HG03460 (cell line): Measurements from ENCODE around the gene CCDC24.

ENCODE experiments used
- ATAC-seq: cut with Tn5 transposase; IDR thresholded peaks from one replicate; pipeline ENCODE4 v1.9.1; 2021; ENCODE audit not compliant: unreplicated experiment

Gene CCDC24

DNA sequence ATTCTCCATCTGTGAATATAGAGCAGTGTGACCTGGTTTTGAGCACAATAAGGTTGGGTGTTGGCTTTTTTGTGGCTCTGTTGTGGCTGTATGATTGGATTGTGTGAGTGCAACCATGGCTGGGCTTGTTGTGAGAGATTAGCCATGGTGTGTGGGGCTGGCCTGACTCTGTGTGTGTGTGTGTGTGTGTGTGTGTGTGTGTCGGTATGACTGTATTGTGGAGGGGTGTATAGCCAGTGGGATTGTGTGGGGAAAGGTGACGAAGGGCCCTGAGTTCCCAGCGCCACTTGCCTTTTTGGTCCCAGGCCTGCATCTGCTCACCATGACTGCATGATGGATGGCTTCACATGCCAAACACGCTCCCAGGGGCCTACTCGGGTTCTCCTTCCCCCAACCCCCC, 45.8 kb downstream of the CCDC24 start:
- ATAC-seq, result no peak

DNA sequence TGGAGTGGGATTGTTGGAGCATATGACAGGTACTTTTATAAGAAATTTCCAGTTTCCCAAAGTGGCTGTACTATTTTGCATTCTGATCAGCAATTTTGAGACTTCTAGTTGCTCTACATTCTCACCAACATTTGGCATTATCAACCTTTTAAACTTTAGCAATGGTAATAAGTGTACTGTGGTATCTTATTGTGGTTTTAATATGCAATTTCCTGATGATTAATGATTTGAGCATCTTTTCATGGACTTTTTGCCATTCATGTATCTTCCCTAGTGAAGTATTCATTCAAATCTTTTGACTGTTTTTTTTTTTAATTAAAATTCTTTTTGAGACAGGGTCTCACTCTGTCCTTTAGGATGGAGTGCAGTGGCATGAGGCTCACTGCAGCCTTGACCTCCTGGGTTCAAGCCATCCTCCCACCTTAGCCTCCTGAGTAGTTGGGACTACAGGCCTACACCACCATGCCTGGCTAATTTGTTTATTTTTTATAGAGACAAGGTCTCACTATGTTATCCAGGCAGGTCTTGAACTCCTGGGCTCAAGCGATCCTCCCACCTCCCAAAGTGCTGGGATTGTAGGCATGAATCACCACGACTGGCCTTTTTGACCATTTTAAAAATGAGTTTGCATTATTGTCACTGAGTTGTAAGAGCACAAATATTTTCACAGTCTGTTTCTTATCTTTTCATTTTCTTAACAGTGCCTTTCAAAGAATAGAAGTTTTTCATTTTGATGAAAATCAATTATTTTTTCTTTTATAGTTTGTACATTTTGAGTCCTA, 47.7 kb downstream of the CCDC24 start:
- no peak for ATAC-seq

DNA sequence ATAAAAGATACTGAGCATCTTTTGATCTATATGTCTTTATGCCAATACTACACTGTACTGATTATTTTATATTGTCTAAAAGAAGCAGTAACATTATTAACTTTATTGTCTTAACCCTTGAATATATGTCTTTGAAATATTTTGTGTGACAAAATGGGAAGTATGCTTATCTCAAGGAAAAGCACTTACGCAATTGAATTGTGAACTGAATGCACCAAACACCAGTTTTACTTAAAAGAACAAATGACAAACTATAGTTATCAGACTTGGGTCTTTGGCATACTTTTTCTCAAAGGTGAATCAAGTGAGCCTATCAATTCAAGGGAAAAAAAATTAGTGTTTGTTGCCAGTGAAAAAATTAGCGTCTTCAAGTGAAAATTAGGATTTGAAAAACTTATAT, 49.0 kb downstream of the CCDC24 start:
- no peak for ATAC-seq

DNA sequence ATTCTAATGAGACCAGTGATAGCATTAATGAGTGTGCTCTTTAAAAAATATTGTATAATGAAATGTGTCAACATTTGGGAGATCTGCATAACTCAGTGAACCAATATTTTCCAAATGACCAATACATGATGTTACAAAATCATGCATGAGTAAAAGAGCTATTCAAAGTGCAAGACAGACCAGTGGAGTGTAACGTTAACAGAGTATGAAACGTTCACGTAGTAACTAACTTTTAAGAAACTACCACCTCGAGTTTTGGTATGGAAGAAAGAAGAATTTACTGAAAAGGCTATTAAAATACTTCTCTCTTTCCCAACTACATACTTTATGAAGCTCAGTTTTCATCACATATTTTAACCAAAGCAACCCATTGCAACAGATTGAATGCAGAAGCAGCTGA, 49.4 kb downstream of the CCDC24 start:
- no peak for ATAC-seq

DNA sequence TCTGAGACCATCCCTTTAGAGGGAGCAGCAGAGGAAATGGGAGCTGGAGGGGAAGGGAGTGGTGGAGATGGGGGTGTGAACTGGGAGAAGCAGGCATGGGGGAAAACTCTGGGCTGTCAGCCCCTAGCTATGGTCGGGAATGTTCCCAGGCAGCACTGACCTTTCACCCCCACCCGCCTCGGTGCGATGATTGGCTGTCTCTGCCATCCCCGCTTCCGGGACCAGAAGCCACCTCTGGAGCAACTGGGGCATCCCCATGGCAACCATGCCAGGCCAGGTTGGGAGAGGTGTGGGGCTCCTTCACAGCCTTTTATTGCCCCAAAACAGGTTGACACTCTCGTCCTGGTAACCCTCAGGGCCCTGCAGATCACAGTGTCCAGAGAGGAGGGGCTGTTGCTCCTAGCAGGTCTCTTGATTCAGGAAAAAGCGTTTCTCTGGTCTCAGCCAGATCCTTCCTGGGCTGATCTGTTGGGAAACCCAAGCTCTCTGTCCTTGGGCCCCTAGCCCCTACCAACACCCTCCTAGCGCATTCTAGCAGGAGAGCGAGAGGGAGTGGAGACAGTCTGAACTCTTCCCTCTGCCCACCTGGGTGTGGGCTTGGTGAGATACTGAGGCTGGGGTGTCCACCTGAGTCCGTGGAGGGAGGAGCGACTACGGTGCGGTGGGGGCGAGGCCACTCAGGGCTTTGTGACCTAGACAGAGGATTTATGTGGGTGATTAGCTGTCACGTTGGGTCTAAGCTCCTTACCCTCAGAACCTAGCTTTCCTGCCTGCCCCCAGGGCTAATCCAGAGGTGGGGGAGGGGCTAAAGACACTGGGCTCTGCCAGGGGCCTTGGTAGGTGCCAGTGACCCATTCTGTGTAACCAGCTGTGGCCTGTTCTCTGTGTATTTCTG, 52.0 kb downstream of the CCDC24 start:
- no peak for ATAC-seq

DNA sequence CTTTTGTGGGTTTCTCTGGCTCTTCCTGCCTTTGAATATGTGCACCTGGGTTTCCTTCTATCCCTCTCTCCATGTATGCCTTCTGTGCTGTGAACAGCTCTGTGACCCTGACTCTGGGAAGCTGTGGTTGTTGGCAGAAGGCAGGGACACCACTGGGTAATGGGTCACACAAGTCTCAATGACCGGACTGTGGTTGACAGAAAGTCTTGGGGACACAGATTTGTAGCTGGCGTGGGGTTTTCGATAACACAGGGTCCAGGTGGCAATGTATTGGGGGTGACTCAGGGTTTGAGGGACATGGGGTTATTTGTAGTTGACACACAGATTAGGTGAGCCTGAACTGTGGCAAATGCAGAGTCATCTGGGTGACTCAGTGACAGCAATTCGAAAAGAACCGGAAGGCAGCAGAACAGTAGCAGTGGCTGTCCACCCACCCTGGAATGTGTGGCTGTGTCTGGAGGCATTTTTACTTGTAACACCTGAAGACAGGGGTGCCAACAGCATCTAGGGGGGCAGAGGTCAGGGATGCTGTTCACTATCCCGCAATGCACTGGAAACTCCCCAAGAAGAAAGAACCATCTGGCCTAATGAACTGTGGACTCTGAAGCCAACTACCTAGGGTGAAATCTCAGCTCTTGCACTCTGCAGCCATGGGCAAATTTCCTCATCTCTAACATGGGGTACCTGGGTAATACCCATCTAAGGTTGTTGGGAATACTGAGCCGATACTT, 52.8 kb downstream of the CCDC24 start:
- no peak for ATAC-seq

DNA sequence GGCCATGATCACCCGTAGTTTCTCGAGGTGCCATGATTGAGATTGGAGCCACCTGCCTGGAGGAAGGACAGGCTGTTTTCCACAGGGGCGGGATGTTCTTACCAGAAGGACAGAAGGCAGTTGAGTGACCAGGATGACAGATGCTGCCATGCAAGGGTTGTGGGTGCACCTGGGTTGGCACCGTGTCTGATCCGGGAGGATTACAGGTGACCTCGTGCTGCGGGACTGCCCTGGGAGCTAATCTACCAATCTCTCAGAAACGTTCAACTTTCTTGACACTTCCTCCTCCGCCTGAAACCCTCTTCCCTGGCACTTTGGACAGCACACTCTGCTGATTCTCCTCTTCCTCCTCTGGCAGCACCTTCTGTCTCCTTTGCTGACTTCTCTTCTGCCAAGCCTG, 53.7 kb downstream of the CCDC24 start:
- no peak for ATAC-seq
